ENCODE results near the gene AUTS2.

The AUTS2 gene

DNA sequence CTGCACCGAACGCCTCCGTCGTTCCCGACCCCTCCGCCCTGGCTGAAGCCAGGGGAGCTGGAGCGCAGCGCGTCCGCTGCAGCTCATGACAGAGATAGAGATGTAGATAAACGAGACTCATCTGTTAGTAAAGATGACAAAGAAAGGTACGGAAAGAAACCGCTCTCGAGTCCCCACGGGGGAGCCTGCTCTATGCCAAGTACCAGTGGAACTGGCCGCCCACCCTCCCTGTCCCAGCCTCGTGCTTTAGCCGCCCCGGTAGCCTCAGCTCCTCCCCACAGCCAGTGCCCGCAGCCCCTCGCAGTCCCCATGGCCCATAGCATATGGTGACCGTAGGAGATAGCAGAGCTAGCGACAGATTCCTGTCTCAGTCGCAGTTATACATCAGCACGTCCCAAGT lies 1189.0 kb downstream of the AUTS2 start:
- no peak overlapping the region for H3K4me3 ChIP-seq (replicated peaks; ENCODE audit: low read depth, low read length)
- TF ChIP-seq, protein P1, sequence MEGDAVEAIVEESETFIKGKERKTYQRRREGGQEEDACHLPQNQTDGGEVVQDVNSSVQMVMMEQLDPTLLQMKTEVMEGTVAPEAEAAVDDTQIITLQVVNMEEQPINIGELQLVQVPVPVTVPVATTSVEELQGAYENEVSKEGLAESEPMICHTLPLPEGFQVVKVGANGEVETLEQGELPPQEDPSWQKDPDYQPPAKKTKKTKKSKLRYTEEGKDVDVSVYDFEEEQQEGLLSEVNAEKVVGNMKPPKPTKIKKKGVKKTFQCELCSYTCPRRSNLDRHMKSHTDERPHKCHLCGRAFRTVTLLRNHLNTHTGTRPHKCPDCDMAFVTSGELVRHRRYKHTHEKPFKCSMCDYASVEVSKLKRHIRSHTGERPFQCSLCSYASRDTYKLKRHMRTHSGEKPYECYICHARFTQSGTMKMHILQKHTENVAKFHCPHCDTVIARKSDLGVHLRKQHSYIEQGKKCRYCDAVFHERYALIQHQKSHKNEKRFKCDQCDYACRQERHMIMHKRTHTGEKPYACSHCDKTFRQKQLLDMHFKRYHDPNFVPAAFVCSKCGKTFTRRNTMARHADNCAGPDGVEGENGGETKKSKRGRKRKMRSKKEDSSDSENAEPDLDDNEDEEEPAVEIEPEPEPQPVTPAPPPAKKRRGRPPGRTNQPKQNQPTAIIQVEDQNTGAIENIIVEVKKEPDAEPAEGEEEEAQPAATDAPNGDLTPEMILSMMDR (IDR thresholded peaks at IDR 0.05; ENCODE audit: low read depth, low read length, missing control alignments), result no peak
- no peak for DNase-seq (ENCODE audit: extremely low read depth, low read depth)

DNA sequence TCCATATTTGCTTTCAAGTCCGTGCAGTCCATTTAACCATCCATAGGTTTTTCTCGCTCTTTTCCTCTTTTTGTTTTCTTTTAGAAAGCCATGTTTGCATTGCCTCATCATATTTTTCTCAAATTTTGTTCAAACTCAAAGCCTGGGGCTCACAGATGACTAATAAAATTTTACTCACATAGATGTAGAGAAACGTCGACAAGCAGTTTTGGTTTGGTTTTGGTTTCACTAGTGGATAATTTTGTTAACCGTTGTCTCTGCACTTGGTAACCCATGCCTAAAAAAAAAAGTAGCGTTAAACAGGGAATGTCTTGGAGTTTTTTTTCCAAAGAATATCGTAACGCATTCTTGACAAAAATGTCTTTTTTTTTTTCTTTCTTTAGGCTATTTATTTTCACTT lies 1189.5 kb downstream of the AUTS2 start:
- no peak overlapping the region for H3K4me3 ChIP-seq (replicated peaks; ENCODE audit: low read depth, low read length)
- TF ChIP-seq, protein P1 (IDR thresholded peaks at IDR 0.05; ENCODE audit: low read depth, low read length, missing control alignments), result no peak
- DNase-seq (ENCODE audit: extremely low read depth, low read depth), result no peak

DNA sequence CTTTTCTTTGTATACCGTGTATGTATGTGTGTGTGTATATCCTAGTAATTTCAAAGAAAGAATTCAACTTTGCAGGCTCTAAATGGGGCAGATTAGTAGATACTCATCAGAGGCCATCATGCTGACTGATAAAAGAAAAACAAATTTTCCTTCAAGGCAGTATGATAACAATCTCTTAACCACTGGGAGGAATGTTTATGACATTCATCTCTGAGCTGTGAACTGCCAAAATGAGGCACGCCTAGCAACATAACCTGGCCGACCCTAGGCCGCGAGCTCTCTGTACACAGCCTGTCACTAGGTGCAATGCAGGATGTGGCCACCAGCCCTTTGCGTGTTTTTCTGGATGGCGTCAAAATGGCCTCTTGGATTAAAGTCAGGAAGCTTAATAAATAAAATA lies 1190.0 kb downstream of the AUTS2 start:
- no peak overlapping the region for H3K4me3 ChIP-seq (replicated peaks; ENCODE audit: low read depth, low read length)
- no peak for DNase-seq (ENCODE audit: extremely low read depth, low read depth)
- TF ChIP-seq, protein P1 (IDR thresholded peaks at IDR 0.05; ENCODE audit: low read depth, low read length, missing control alignments), result no peak

DNA sequence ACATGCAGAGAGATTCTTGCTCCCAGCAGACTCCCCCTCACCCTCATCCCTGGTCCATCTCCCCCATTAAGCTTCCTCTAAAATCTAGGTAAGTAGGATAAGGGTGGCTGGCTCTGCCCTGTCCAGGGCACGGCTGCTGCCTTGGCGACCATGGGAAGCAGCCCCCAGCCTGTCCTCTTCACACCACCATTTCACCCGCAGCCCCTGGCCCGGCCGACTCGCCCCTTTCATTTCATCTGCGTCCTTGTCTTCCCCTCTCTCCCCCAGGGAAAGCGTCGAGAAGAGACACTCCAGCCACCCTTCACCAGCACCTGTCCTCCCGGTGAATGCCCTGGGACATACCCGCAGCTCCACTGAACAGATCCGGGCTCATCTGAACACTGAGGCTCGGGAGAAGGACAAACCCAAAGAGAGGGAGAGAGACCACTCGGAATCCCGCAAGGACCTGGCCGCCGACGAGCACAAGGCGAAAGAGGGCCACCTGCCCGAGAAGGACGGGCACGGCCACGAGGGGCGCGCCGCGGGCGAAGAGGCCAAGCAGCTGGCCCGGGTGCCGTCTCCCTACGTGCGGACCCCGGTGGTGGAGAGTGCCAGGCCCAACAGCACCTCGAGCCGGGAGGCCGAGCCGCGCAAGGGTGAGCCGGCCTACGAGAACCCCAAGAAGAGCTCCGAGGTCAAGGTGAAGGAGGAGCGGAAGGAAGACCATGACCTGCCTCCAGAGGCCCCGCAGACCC lies 1191.4 kb downstream of the AUTS2 start:
- TF ChIP-seq, protein P1 (IDR thresholded peaks at IDR 0.05; ENCODE audit: low read depth, low read length, missing control alignments), result no peak
- H3K4me3 ChIP-seq (replicated peaks; ENCODE audit: low read depth, low read length), result no peak overlapping the region

DNA sequence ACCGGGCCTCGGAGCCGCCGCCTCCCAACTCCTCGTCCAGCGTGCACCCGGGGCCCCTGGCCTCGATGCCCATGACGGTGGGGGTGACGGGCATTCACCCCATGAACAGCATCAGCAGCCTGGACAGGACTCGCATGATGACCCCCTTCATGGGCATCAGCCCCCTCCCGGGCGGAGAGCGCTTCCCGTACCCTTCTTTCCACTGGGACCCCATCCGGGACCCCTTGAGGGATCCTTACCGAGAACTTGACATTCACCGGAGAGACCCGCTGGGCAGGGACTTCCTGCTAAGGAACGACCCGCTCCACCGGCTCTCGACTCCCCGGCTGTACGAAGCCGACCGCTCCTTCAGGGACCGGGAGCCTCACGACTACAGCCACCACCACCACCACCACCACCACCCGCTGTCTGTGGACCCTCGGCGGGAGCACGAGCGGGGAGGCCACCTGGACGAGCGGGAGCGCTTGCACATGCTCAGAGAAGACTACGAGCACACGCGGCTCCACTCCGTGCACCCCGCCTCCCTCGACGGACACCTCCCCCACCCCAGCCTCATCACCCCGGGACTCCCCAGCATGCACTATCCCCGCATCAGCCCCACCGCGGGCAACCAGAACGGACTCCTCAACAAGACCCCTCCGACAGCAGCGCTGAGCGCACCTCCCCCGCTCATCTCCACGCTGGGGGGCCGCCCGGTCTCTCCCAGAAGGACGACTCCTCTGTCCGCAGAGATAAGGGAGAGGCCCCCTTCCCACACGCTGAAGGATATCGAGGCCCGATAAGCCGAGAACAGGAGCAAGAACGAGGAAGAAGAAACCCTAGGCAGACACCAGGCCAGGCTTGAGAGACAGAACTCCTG lies 1192.2 kb downstream of the AUTS2 start:
- TF ChIP-seq, protein P1 (IDR thresholded peaks at IDR 0.05; ENCODE audit: low read depth, low read length, missing control alignments), result no peak
- DNase-seq (ENCODE audit: extremely low read depth, low read depth), result no peak
- H3K4me3 ChIP-seq (replicated peaks; ENCODE audit: low read depth, low read length), result no peak overlapping the region

More for the DNA sequence above, 1191.4 kb downstream of the AUTS2 start:
- DNase-seq (ENCODE audit: extremely low read depth, low read depth), result no peak

DNA sequence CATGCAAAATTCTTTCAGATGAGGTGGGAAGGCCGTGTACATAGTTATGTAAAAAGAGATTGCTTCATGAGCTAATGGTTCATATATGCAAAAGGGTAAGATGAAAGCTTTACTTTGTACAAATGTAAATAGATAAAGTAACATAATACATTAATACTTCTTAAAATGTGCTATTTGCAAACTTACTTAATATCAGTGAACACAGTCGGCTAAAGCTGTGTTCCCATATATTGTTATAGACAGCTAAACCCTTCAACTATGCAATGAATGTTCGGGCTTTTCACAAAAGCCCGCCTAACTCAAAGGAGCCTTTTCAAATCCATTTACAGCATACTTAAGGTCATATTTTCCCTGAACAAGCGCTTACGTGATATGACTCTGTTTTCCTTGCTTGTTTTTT lies 1193.1 kb downstream of the AUTS2 start:
- no peak for DNase-seq (ENCODE audit: extremely low read depth, low read depth)

More for the DNA sequence above, 1193.1 kb downstream of the AUTS2 start:
- TF ChIP-seq, protein P1 (IDR thresholded peaks at IDR 0.05; ENCODE audit: low read depth, low read length, missing control alignments), result no peak
- H3K4me3 ChIP-seq (replicated peaks; ENCODE audit: low read depth, low read length), result no peak overlapping the region

Data from HFF-Myc (cell line).